GM18502 (cell line): Measurements from ENCODE around the gene FAM9B.

Source experiments
- ATAC-seq: cut with Tn5 transposase; IDR thresholded peaks from one replicate; pipeline ENCODE4 v1.9.1; 2021; ENCODE audit warnings: mild to moderate bottlenecking; ENCODE audit not compliant: unreplicated experiment, poor library complexity

The FAM9B gene

DNA sequence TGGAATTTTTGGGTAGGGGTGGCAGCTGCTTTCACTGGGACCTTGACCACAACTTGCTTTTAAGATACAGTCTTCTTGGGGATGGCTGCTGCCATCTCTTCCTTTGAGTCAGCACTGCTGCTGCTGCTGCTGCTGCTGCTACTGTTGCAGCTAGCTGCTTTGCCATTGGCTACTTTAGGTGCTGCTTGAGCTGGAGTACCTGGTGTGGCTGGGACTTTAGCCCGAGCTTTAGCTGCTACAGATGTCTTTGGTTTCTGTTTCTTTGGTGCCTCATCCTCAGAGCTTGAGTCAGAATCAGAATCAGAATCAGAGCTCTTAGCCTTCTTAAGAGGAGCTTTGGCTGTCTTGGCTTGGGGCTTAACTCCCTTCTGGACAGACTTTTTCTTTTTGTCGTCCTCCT lies 52.2 kb downstream of the FAM9B start:
- ATAC-seq, result no peak

GRCh38 chrX:8980756-8981155 lies 53.2 kb downstream of the FAM9B start:
- no peak for ATAC-seq
